ENCODE results near the gene PPP3CA.

DNA sequence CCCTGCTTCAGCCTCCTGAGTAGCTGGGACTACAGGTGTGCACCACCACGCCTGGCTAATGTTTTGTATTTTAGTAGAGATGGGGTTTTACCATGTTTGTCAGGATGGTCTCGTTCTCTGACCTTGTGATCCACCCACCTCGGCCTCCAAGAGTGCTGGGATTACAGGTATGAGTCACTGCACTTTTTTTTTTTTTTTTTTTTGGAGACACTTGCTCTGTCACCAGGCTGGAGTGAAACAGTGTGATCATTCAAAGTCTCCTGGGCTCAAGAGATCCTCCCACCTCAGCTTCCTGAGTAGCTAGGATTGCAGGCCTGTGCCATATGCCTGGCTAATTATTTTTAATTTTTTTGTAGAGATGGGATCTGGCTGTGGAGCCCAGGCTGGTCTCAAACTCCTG lies 338.8 kb downstream of the PPP3CA start:
- no peak for TF ChIP-seq POLR2A (IDR thresholded peaks at IDR 0.05)
- TF ChIP-seq, protein P1, sequence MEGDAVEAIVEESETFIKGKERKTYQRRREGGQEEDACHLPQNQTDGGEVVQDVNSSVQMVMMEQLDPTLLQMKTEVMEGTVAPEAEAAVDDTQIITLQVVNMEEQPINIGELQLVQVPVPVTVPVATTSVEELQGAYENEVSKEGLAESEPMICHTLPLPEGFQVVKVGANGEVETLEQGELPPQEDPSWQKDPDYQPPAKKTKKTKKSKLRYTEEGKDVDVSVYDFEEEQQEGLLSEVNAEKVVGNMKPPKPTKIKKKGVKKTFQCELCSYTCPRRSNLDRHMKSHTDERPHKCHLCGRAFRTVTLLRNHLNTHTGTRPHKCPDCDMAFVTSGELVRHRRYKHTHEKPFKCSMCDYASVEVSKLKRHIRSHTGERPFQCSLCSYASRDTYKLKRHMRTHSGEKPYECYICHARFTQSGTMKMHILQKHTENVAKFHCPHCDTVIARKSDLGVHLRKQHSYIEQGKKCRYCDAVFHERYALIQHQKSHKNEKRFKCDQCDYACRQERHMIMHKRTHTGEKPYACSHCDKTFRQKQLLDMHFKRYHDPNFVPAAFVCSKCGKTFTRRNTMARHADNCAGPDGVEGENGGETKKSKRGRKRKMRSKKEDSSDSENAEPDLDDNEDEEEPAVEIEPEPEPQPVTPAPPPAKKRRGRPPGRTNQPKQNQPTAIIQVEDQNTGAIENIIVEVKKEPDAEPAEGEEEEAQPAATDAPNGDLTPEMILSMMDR (IDR thresholded peaks at IDR 0.05): no peak
